NCI-H82 (cell line): Measurements from ENCODE around the gene C2CD4B.
A peak's percentile ranks its signal among the peaks of the same experiment; 100 is the strongest.

ENCODE experiments used
- DNase-seq: peaks from one replicate; lab custom pipeline; 2025; lab: John Stamatoyannopoulos, UW

The C2CD4B gene

DNA sequence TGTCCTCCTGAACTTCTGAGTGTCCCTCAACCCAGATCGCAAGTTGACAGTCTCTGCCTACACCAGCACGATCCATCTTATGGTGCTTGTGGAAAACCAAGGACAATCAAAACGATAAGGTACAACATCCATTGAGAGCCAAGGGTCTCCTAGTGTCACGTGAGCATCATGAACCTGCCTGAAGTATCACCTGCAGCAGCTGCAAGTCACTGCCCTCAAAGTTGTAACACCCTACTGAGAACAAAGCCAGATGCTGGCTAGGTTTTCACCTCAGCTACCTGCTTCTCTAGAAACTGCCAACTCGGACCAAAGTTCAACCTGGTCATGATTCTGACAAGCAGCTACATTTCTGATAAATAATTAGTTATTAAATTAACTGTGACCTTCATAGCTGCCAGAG, 17.5 kb downstream of the C2CD4B start:
- DNase-seq: no peak

DNA sequence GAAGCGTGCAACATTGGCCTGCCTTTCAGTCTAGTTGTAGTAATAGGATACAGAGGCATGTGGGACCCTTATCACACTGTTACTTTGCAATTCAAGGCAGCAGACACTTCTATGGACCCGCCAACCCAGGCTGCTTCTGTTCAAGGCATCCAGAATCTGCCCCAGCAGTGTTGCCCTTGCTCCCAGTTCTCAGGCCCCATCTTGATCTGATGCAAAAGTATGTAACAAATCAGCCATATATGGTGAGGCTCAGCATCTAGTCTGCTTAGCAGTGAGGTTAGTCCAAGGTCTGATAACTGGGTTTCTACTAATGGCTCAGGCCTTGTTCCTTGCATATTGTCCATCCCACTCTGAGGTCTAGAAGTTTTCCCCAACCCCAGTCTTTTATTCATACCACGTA, 17.9 kb downstream of the C2CD4B start:
- no peak for DNase-seq

DNA sequence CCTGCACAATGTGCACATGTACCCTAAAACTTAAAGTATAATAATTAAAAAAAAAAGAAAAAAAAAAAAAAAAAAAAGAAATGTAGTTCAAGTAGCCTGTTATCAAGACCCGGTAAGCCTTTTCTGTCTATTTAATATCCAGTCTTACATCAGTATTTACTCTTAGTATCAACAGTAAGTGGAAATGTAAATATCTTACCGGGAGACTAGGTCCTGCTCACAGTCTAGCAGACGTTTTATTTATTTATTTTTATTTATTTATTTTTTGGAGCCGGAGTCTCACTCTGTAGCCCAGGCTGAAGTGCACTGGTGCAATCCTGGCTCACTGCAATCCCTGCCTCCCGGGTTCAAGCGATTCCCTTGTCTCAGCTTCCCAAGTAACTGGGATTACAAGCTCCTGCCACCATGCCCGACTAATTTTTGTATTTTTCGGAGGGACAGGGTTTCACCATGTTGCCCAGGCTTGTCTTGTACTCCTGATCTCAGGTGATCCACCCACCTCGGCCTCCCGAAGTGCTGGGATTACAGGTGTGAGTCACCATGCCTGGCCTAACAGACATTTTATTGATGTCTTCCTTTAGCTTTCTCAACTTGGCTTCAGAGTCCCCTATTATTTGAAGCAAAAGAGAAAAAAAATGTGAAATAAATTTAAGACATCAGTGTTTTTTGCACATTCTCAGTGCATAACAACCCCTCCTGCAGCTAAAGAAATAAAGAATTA, 19.9 kb downstream of the C2CD4B start:
- no peak for DNase-seq

DNA sequence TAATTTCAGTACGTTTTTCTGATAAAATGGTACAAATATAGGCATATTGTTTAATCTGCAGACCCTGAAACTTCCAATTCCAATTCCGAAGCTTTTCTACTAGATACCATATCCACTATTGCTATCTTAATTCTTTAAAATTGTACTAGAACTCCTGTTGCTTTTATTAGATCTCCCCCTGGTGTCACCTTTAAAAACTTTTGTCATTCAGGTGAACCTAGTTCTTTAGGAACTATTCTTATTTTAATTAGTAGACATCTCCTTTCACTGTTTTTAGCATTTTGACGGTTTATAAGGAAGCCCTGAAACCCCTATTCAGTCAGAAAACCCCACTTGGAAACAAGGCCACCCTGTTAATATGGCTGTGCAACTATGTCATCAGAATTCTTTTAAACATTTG, 22.3 kb downstream of the C2CD4B start:
- no peak for DNase-seq

DNA sequence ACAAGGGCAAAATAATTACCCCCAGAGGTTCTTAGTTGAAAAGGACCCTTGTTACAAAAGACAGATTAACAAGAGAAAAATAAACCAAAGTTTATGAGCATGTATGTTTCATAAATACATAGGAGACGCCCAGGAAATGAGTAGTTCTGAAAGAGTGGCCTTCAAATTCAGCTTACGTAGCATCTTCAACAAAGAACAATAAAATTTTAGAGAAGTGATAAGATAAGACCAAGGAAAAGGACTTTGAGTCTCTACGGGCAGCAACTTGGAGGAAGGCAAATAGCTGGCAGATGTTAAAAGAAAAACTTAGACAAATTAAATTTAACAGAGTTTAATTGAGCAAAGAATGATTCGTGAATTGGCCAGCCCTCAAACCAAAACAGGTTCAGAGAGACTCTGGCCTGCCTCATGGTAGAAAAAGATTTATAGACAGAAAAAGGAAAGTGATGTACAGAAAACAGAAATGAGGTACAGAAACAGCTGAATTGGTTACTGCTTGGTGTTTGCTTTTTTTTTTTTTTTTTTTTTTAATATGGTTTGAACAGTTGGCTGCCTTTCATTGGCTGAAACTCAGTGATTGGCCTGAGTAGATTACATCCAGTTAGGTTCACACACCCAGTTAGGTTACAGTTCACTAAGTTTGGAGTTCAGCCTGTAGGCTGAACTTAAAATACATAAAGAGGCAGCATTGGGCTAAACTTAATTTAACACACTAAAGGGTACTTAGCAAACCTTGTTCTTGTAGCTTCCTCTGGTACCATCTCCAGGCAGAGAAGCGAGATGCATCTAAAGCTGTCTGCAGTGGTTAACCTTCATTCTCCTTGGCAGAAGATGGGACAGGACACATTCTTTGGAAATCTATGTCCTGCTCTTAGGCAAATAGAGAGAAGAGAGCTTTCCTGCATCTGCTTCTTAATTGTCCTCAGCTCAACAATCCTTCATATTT, 23.2 kb downstream of the C2CD4B start:
- no peak for DNase-seq

DNA sequence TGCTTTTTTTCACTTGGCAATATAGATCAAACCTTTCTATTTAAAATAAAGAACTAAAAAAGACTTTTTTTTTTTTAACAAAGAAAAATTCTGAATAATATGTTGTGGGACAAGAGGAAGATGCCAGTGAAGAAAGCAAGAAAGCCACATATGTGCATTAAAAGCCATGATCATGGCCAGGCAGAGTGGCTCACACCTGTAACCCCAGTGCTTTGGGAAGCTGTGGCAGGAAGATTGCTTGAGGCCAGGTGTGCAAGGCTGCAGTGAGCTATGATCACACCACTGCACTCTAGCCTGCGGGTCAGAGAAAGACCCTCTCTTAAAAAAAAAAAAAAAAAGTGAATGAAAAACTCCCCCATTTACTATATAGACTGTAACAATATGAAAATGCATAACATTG, 23.9 kb downstream of the C2CD4B start:
- DNase-seq: no peak

DNA sequence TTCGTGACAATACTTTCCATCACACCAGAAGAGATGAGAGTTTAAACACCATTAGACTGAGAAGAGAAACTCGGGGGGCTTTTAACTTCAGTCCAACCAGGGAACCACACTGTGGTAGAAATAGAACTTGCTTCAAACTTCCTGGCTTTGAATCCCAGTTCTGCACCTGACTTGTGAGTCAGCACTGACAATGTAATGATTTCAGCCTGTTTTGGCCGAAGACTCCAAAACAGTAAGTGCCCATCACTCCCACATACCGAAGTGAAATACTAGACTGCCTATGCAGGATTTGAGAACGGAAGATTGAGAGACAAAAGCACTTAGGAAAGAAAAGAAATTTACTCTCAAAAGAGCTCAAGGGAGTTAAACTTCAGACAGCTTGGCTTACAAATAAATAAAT, 27.0 kb downstream of the C2CD4B start:
- DNase-seq: no peak

DNA sequence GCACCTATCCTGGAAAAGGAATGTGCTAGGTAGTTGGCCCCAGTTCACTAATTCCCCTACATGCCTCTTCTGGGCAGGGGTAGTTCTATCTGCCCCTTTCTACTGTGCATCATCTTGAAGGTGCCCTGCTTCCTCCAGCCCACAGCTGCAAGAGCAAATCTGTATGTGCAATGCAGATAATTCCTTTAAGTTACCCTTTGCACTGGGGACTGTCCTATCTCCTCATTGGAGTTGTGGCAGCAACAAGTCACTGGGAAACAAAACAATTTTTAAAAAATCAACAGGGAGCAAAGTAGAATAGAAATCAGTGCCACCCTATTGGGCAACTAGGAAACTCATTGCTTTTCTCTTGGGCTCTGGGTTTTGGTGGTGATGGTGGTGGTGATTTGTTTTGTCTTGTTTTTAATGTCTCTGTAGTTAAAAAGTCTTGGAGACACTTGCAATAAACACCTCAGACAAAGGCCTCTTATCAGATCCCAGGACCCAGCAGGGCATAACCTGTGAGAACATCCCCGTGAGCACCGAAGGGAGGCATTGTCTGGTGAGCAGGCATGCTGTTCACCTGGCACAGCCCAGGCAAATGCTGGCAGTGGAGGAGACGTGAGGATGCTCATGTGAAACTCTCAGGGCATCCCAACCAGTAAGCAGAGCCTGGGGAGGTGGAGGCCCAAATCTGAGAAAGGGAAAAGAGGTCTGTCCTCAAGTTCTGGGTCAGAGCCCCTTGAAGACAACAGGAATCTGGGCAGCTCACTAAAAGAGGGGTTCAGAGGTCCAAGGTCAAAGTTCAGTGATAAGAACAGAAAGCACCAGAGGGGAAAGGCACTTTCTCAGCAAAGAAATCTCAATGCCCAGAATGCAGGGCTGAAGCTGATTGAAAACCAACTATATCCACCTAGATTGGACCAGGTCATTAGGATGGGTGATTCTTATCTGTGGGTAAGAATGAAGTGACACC, 27.9 kb downstream of the C2CD4B start:
- DNase-seq: no peak

DNA sequence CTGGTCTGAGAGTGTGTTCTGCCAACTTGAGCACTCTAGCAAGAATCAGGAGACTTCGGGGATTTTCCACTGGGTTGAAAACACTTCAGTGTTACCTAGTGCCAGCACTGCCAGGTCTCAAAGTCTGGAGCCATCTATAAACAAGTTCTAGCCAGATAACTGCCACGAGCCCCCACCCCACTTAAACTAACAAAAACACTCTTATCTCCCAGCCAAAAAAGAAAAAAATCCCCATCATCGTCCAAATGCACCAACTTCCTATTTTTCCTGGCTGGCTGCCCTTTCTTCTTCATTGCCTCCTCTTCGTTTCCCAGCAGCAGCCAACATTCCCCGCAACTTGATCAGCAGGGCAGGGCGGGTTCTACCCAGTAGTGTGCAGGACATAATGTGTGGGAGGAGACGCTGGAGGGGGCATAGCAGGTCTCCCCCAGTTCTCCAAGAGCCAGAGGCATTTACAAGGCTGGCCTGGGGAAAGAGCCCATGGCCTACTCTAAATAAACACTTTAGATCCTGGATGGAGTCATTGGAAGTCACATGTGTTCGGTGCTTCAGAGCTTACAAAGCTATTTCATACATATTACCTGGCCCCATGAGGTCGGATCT, 29.5 kb downstream of the C2CD4B start:
- DNase-seq: no peak

DNA sequence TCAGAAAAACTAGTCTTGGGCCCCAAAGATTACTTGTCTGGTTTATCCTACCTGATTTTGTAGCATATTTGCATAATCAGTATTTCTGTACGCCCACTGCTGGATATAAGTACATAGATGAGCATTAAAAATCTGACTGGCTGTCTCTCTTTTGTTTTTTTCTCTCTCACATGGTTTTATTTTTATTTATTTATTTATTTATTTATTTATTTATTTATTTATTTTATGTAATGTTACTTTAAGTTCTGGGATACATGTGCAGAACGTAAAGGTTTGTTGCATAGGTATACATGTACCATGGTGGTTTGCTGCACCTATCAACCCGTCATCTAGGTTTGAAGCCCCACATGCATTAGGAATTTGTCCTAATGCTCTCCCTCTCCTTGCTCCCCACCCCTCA, 31.9 kb downstream of the C2CD4B start:
- no peak for DNase-seq

DNA sequence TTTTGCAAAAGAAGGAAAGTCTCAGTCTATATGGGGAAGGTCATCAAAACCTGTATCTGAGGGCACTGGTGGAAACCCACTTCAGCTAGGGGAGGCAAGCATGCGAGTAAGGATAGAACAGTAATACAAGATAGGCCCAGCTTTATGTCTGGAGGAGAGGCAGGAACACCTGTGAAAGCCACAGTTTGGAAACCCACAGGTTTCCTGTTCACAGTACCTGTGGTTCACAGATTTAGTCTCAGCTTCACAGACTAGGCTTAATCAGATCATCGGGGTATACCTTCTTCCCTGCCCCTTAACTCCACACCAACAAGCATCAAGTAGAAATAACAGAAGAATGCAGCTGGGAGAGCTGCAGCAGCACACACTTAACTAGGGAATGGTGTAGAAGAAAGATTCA, 36.2 kb downstream of the C2CD4B start:
- DNase-seq: no peak

DNA sequence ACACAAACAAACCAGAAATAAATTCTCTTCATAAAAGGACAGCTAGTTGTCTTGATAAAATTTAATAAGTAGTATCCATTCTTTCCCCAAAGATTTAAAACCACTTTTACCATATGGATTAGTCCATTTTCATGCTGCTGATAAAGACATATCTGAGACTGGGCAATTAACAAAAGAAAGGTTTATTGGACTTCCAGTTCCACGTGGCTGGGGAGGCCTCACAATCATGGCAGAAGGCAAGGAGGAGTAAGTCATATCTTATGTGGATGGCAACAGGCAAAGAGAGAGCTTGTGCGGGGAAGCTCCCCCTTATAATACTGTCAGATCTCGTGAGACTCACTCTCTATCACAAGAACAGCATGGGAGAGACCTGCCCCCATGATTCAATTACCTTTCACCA, 38.7 kb downstream of the C2CD4B start:
- no peak for DNase-seq

DNA sequence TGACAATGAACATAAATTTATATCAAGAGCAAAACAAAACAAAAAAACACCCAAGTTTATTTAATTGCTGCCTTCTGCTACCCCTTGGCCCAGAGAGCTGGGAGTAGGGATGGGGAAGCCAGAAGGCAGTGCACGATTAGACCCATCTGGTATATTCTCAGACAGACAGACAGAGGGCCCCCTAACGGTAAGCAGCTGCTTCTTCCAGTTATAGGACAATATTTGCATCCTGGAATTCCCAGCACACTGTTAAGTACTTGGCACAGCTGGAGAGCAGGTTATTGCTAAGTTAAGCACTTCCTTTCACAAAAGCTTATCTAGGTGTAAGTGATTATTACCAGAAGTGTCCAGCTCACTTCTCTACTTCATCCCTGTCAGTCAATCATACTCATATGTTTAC, 39.3 kb downstream of the C2CD4B start:
- DNase-seq: peak; percentile 83

DNA sequence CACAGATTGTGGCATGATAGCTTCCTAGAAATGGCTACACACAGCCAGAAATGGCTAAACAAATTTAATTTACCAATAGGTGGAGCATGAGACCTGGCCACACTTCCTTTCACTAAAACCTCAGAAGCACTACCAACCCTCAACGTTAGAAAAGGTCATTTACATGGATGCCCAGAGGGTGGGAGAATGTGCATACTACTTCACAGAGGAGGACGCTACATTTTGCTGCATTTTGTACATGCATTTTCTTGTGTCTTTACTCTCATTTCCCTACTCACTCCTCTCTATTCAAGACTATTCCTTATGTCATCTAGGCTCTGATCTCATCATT, 40.1 kb downstream of the C2CD4B start:
- DNase-seq: no peak

DNA sequence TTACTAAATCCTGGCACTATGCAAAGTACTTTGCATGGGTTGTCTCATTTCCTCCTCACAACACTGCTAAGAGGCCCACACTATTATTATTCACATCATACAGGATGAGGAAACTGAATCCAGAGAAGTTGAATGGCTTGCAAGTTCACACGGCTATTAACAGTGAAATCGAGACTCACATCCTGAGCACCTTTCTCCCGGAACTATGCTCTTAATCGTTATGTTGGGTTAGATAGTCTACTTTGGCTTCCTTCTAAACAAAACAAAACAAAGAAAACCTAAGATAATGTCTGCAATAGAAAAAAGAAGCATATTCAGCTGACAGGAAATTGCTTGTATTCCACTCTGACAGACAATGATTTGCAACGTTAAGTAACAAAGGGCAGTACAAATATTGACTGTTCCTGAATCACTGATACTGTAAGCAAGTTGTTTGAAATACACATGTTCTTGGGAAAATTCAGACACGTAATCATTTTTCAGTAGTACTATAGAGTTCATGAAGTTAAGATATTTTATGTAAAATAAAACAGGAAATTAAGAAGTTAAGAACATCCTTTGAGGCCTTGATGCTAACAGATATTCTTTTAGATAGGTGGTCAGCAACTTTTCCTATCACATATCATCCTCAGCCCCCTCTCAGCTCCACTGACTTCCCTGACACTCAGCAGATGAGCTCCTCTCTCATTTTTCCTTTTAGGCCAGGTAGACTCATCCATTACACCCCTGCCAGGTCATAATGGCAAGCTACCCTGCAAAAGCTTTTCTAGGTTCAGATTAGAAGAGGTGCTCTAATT, 40.7 kb downstream of the C2CD4B start:
- DNase-seq: no peak

DNA sequence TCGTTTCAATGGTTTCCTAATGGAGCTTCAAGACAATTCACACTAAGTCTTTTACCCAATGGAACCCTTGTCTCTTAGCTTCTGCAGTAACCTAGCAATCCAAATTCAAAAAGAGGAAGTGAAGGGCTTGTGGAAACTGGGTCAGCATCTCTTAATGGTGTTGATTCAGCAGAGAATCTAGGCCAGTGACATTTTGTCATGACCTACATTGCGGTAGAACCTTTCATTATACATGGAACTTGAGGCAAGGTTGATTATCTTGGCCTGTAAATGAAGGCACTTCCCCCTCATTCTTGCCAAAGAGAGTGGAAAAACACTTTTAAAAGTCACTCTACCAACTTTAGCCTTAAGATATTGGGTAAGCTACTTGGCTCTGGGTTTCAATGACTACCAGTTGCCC, 42.8 kb downstream of the C2CD4B start:
- no peak for DNase-seq

DNA sequence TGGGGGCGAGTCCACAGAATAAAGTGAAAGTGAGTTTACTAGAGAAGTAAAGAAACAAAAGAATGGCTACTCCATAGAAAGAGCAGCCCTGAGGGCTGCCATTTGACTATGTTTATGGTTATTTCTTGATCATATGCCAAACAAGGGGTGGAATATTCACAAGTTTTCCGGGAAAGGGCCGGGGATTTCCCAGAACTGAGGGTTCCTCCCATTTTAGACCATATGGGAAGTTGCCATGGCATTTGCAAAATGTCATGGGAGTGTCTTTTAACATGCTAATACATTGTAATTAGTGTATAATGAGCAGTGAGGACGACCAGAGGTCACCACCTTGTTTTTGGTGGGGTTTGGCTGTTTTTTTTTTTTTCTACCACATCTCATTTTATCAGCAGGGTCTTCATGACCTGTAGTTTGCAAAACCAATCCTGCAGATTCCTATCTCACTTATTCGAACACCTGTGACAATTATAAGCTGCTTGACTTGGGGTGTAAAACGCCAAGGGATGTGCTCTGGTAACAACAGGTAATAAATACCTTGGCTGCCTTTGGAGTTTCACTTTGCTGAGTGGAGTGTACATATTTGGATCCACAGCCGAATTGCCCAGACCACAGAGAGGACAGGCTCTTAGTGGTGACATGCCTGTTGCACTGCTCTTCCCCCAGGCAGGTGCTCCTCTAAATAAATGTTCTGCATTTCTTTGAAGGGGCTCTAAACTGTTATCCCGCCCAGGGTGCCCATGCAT, 43.6 kb downstream of the C2CD4B start:
- DNase-seq: no peak

DNA sequence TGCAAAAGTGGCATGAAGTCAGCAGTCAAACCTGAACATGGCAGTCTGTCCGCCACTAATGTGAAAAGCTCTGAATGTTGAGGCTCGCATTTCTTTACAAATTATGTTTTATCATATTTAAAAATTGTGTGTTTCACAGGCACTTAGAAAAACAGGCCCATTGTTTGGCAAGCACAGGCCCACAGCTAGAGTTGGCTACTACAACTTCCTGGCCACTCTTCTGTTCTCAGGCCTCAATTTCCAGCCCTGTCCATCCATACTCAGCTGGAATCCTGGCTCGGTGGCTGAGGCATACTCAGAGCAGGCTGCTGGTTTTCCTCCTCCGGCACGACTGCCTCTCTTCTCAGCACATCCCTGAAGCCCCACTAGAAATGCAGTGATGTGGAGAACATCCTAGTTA, 44.3 kb downstream of the C2CD4B start:
- no peak for DNase-seq

DNA sequence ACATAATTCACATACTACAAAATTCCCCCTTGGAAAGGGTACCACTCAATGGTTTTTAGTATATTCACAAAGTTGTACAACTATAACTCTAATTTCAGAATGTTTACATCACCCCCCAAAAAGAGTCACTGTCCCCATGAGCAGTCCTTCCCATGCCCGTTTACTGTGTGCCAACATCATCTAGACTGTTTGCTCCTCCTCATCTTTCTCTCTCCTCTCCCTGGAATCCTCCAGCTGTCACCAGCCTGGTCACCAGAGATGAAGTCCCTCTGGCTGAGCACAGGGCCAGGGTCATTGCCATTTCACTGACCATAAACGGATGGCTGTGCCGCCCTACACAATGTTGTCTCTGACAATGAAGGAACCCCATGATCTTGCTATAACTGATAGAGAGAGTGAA, 45.2 kb downstream of the C2CD4B start:
- DNase-seq: no peak

DNA sequence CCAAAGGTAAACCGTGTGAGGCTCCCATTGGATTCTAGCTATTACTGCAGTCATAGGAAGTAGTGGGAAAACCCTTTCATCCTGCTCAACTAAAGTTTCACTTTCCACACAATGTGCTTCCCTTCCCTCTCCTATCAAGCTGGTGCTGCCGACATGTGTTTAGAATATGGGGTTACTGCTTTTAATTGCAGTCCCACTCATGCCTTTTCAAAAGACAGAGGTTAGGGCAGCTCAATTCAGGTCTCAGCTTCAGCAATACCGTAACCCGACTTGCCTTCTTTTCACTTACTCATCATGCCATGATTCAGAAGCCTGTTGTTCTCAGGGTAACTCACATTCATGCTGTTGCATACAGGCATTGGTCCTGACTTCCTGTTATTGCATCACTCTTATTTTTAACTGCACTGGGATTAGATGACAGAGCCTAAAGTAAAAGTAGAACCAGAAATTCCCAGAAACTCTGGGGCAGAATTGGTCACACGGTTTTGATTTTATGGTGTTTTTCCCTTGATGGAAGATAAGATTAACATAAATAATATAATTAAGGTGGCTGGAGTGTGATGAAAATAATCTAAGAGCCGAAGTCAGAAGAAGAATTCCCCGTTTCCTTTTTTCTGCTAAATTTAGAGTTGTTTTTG, 45.7 kb downstream of the C2CD4B start:
- DNase-seq: peak; percentile 38
